Osteoblast (primary cell): ENCODE measurements around the gene OAS3. TPM values are rescaled to one million over a fixed set of nuclear protein-coding genes. Genes with fewer than 3 reads are reported as not detected.

Experiments used
- DNase-seq: peaks from one replicate; pipeline ENCODE4 v3.0.0; 2011; ENCODE audit warnings: low spot score, mixed read lengths; ENCODE audit not compliant: insufficient read length; ENCODE audit errors: missing footprints
- H2AFZ ChIP-seq: 2 replicates; pipeline ENCODE4 v1.6.0; 2011; ENCODE audit warnings: mild to moderate bottlenecking, low read length
- H3K27ac ChIP-seq: 2 replicates; pipeline ENCODE4 v1.5.1; 2011; ENCODE audit warnings: mild to moderate bottlenecking, low read depth, low read length, moderate library complexity
- H3K27me3 ChIP-seq: 2 replicates; pipeline ENCODE4 v1.6.0; 2012; ENCODE audit warnings: mild to moderate bottlenecking, control low read depth, inconsistent platforms, low read length, moderate library complexity; ENCODE audit not compliant: insufficient read depth
- H3K36me3 ChIP-seq: 2 replicates; pipeline ENCODE4 v1.5.1; 2011; ENCODE audit warnings: mild to moderate bottlenecking, low read length, control low read depth, moderate library complexity; ENCODE audit not compliant: insufficient read depth
- H3K4me1 ChIP-seq: 2 replicates; pipeline ENCODE4 v1.5.1; 2011; ENCODE audit warnings: mild to moderate bottlenecking, low read length, control low read depth, moderate library complexity; ENCODE audit not compliant: insufficient read depth
- H3K4me2 ChIP-seq: 2 replicates; pipeline ENCODE4 v1.6.0; 2011; ENCODE audit warnings: mild to moderate bottlenecking, low read length; ENCODE audit not compliant: insufficient read depth
- H3K4me3 ChIP-seq: fragments of 200-600 bp; sonication (generic); 3 replicates; pipeline ENCODE4 v1.5.1; 2012; ENCODE audit warnings: mild to moderate bottlenecking, low read length, inconsistent platforms; ENCODE audit not compliant: insufficient read depth
- H3K79me2 ChIP-seq: 2 replicates; pipeline ENCODE4 v1.6.0; 2012; ENCODE audit warnings: mild to moderate bottlenecking, low read length, control low read depth, inconsistent platforms; ENCODE audit not compliant: insufficient read depth
- H3K9me3 ChIP-seq: 2 replicates; pipeline ENCODE4 v1.5.1; 2011; ENCODE audit warnings: low read depth, low read length, control low read depth
- H4K20me1 ChIP-seq: 2 replicates; pipeline ENCODE4 v1.6.0; 2012; ENCODE audit warnings: mild to moderate bottlenecking, low read length, control low read depth; ENCODE audit not compliant: insufficient read depth
- CTCF ChIP-seq: IDR thresholded peaks from 2 replicates; pipeline ENCODE4 v1.5.1; 2011; ENCODE audit warnings: mild to moderate bottlenecking, low read depth, low read length, moderate library complexity; ENCODE audit errors: extremely low read depth
- total RNA-seq: library from RNA; depleted of rRNA; stranded (reverse); fragments of >200 nt; gene quantifications from 2 replicates; pipeline ENCODE4 v1.2.3, GENCODE V29; 2012

The OAS3 gene
- total RNA-seq, 1 donor = 6.9 TPM

GRCh38 chr12:112942572-112942971, 4.3 kb downstream of the OAS3 start:
- TF ChIP-seq CTCF = no peak
- no peak overlapping the region for H3K4me2 ChIP-seq
- H3K27ac ChIP-seq = no peak overlapping the region
- no peak for DNase-seq
- H3K9me3 ChIP-seq = no peaks in the 10 kb centered on the region
- no peaks in the 10 kb centered on the region for H3K27me3 ChIP-seq
- H4K20me1 ChIP-seq = no peaks in the 10 kb centered on the region
- no peaks in the 10 kb centered on the region for H3K36me3 ChIP-seq
- H3K79me2 ChIP-seq = no peaks in the 10 kb centered on the region
- H3K4me1 ChIP-seq = peaks cover 6% of the 10 kb centered on the region
- H2AFZ ChIP-seq = no peak overlapping the region
- no peak overlapping the region for H3K4me3 ChIP-seq

GRCh38 chr12:112944024-112944690, 5.9 kb downstream of the OAS3 start:
- Histone ChIP-seq H3K27ac (no peak overlapping the region), H3K4me2 (no peak overlapping the region), H3K4me3 (no peak overlapping the region), H3K9me3 (no peaks in the 10 kb centered on the region), H3K79me2 (no peaks in the 10 kb centered on the region), H3K4me1 (no peaks in the 10 kb centered on the region), H4K20me1 (no peaks in the 10 kb centered on the region), H2AFZ (no peak overlapping the region), H3K27me3 (no peaks in the 10 kb centered on the region), H3K36me3 (no peaks in the 10 kb centered on the region)
- no peak for TF ChIP-seq CTCF
- no peak for DNase-seq

GRCh38 chr12:112945515-112945914, 7.2 kb downstream of the OAS3 start:
- Histone ChIP-seq H3K4me2 (no peak overlapping the region), H3K79me2 (no peaks in the 10 kb centered on the region), H4K20me1 (no peaks in the 10 kb centered on the region), H3K9me3 (no peaks in the 10 kb centered on the region), H3K36me3 (no peaks in the 10 kb centered on the region), H2AFZ (no peak overlapping the region), H3K27ac (no peak overlapping the region), H3K4me1 (no peaks in the 10 kb centered on the region), H3K27me3 (no peaks in the 10 kb centered on the region), H3K4me3 (no peak overlapping the region)
- TF ChIP-seq CTCF = no peak
- DNase-seq = no peak

GRCh38 chr12:112946236-112947000, 8.1 kb downstream of the OAS3 start:
- TF ChIP-seq CTCF = no peak
- no peak overlapping the region for H3K27ac ChIP-seq

More at GRCh38 chr12:112946236-112947000, 8.1 kb downstream of the OAS3 start:
- no peaks in the 10 kb centered on the region for H3K4me1 ChIP-seq
- H3K9me3 ChIP-seq = no peaks in the 10 kb centered on the region
- no peaks in the 10 kb centered on the region for H3K27me3 ChIP-seq
- DNase-seq = no peak
- no peak overlapping the region for H3K4me2 ChIP-seq
- H3K79me2 ChIP-seq = no peaks in the 10 kb centered on the region
- no peaks in the 10 kb centered on the region for H3K36me3 ChIP-seq
- H4K20me1 ChIP-seq = no peaks in the 10 kb centered on the region
- H2AFZ ChIP-seq = no peak overlapping the region
- H3K4me3 ChIP-seq = no peak overlapping the region
